ENCODE results near the gene S100A3. TPM values are rescaled to one million over a fixed set of nuclear protein-coding genes. Genes with fewer than 3 reads are reported as not detected.
A peak's percentile ranks its signal among the peaks of the same experiment; 100 is the strongest.

The S100A3 gene
- total RNA-seq, 1 donor from 2014 or later = 0.20 TPM

DNA sequence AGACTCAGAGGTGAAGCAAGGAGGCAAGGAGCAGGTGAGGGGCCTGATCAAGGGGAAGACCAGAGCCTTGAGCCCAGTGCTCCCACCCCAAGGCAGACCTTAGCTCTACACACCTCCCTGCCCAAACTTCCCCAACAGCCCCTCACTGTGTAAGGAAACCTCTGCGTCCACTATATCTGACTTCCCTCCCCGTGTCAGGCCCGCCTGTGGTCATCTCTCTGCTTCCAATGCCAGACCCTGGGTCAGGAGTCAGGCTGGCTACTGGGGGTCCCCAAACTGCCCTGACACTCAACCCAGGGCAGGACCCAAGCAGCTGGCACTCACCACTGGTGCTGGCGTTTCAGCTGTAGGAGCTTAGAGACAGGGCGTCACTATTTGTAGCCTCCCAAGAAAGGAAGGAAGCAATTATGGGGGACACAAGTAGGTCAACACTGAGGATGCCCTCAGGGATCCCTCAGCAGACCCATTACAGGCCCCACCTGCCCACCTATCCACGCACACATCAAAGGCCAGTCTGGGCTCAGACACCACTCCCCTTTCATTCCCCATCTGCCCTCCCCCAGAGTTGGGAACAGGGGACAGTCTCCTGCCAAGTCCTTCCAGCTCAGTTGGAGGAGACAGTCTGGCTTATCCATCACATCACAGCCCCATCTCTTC lies 811 bp upstream of the S100A3 start:
- DNase-seq (ENCODE audit: low read depth in 2 of 2) = no peak

DNA sequence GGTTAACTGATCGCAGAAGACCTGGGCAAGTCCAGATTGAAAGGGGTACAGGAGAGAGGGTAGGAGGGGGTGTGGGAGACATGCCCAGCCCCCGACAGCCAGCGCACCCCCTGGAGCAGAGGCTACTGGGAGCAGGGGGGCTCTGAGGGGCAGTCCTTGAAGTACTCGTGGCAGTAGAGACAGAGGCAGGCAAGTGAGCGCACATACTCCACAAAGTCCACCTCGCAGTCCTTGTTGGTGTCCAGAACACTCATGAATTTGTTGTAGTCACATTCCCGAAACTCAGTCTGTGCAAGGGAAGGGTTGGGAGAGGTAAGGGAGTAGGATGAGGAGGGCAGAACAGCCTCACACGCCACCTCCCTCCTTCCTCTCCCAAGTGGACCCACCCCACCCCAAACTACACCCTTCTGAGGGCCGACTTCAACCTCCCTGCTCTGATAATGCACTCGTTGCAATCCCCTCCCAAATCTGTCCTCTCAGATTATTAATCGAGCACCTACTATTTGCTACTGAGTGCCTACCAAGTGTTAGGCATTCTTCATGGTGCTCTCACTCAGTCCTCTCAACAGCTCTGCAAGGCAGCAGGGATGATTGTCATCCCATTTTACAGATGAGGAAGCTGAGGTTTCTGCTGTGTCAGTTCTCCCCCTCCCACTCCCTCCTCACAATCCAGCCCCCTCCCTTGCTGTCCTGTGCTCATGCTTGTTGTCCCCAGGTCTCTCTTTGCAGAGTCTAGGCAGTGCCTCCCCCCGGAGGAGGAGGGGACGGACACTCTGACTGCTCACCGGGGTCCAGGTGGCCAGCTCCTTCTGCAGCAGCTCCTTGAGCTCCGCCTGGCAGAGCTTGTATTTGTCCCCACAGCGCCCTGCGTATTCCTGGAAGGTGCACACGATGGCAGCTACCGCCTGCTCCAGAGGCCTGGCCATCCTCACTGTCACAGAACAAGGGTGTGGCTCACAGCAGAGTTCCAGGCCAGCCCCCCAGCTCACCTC lies 1.2 kb downstream of the S100A3 start:
- no peak for DNase-seq (ENCODE audit: low read depth in 2 of 2)

DNA sequence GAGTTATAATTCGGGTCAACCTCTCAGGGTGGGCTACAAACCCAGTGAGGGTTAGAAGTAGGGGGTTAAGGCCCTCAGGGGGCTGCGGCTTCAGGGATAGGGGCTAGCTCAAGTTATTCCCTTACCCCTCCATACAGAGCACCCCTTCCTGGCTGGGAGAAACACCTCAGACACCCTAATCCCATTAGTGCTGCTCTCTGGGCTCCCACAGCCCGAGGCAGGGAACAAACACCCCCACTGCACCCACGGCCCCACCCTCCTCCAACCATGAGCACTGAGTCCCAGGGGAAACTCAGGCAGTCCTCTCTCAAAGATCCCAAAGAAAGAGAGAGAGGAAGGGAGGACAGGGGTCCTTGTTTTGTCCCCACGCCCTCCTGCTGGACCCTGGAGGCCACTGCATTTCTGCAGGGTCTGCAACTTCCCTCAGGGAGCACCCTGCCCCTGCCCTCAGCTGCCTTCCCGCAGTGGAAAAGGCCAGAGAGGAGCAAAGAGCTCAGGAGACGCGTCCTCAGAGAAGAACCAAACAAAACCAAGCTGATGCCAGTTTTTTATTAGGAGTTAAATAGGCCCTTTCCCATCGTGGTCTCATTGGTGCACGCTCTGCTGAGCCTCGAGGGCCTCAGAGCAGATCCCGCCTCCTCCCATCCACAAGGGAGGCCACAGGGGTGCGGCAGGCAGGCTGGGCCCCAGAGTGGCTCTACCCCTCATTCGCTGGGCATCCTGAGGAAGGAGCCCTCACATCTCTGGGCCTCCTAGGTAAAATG lies 2.1 kb downstream of the S100A3 start:
- DNase-seq (ENCODE audit: low read depth in 2 of 2) = no peak

DNA sequence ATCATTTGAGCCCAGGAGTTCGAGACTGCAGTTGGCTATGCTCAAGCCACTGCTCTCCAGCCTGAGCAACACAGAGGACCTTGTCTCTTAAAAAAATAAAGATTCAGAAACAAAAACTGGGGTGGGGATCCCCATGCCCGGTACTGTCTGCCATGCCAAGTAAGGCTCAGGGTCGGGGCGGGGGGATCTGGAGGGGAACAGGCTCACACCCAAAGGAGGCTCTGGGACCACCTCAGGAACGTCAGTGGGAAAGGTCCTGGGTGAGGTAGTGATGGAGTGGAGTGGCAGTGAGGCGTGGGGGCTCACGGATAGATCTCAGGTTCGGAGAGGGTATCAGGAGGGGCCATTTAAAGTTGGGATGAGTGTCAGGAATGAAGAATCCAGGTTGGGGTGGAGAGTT lies 2.7 kb downstream of the S100A3 start:
- no peak for DNase-seq (ENCODE audit: low read depth in 2 of 2)

DNA sequence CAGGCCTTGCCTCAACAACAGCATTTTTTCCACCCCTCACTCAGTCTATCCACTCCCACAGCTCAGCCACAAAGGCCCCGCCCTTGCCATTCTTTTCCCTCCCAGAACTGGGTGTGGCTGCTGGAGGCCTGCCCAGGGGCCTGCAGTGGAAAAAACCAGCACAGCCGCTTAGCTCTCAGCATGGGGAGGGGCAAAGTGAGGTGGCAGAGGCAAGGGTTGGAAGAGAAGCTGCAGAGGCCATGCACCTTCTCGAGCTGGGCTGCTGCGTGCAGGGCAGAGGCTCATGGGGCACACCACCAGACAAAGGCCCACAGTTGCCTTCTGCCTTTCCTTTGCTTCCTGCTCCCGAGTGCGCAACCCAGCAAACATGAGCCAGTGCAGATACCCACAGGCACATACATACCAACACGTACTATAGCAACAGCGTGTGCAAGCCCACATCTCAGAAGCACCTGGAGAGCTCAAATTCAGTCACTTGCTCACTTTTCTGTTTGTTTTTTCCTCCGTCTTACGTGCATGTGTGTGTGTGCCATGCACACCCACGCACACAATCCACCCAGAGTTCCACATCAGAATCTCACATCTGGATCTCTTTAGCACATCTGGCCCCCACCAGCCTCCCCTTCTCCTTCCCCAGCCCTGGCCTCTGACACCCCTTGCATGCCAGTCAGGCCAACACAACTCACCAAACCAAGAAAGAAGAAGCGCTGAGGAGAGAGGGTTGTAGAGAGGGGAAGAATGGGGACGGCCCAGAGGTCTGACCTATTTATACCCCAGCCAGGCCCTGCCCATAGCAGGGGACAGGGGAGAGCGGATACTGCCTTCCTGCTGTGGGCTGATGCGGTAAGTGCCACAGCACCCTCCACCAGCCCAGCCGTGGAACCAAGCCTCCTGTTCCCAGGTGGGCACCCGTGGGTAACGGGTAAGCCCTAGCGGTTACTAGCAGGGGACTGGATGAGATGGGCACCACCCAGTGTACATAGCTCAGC lies 3.7 kb downstream of the S100A3 start, which contains the start of gene S100A4:
Gene S100A4, minus strand, starts transcription at position 740 of the 989 bp plus-strand sequence. CDS start 1,012 bp downstream, outside the sequence.
- DNase-seq (ENCODE audit: low read depth in 2 of 2) = peak; percentile 70 to 94

DNA sequence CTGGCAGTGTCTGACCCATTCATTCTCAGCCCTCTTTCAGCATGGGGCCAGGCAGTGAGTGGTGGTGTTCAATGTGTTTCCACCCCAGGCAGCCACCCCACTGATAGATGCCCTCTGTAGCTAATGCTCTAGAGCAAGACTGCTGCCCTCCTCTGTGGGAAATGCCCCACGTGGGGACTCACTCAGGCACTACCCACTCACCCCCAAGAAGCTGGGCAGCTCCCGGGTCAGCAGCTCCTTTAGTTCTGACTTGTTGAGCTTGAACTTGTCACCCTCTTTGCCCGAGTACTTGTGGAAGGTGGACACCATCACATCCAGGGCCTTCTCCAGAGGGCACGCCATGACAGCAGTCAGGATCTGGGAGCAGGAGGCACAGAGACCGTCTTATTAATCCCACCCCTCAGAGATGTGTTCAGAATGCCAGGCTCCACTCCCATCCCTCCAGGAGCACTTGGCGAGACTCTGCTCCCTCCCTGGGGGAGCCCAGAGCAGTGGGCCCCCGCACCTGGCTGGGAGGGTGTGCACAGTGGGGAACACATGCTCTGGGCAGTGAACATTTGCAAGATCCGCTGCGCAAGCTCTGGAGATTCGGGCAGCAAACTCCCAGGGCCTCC lies 4.5 kb downstream of the S100A3 start:
- no peak for DNase-seq (ENCODE audit: low read depth in 2 of 2)

DNA sequence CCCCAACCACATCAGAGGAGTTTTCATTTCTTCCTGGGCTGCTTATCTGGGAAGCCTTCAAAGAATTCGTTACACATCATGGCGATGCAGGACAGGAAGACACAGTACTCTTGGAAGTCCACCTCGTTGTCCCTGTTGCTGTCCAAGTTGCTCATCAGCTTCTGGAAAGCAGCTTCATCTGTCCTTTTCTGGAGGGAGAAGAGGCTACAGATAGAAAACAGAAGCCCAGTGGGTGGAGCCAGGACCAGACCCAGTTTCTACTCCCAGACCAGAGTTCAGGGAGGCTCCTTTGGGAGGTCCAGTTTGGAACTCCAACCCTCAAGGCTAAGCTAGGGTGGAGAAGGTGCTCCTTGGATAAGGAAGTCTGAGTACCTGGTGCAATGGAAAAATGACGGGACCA lies 5.3 kb downstream of the S100A3 start:
- no peak for DNase-seq (ENCODE audit: low read depth in 2 of 2)

DNA sequence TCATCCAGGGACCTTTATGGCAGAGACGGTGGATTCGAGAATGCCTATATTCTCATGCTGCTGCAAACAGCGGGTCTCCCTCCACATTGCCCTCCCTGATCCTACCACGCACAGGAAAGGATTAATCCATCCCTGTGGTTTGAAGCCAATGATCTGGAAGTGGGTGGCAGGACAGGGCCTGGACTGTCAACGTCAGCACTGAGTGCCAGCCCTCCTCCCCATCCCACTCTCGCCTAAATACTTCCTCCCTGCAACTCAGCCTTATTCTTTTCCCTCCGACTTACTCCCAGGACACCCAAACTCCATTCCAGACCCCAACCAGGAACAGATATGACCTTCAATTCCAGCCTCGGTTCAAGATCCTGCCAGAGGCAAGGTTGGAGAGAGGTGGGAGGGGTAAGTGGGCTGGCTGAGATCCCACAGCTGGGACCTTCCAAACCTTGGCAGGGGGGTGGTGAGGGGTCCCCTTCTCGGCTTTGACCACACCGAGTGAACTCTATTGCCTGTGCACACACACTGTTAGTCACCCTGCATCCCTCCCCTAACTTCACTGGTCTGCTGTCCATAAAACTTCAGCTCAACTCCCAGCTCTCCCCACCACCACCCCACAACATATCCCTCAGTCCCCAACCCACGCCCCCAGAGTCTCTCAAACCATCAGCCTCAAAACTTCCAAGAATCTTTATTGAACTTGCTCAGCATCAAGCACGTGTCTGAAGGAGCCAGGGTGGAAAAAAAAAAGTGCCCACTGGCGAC lies 5.9 kb downstream of the S100A3 start:
- no peak for DNase-seq (ENCODE audit: low read depth in 2 of 2)

DNA sequence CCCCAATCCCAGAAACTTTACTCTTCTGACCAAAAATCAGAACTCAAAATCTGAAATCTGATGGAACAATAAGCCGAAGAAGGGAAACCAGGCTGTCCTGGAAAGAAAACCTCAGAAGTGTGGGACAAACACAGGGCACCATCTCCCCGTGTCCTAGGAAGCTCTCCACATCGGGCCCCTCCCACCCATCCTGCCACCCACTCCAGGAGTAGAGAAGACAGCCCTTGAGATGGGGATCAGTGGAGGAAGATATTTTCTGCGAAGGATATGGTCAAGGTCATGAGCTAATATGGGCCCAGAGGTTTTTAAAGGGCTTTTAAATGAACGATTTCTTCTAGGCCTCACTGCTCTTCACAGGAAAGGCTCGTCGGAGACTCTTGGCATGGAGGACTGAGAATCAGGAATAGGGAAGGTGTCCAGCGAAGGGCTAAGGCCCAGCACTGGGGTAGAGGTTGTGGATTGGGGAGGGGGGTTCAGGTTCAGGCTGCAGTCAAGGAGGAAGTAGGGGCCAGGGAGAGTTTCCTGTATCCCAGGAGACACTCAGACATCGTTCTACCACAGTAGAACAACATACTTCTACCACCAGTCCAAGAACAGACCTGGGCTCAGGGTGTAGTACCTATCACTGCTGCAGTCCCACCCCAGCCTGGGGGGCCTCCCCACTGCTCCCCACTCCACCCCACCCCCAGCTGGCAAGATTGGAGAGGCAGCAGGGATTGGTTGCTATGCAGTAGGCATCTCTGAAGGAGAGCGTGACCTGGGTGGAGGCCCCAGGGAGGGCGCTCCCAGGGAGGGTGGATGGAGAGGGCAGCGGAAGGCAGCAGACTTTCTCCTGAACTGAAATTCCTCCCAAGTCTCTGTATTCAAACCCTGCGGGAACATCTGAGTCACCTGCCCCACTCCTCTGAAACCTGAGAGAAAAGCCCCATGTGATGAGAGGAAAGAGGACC lies 7.1 kb downstream of the S100A3 start:
- no peak for DNase-seq (ENCODE audit: low read depth in 2 of 2)

DNA sequence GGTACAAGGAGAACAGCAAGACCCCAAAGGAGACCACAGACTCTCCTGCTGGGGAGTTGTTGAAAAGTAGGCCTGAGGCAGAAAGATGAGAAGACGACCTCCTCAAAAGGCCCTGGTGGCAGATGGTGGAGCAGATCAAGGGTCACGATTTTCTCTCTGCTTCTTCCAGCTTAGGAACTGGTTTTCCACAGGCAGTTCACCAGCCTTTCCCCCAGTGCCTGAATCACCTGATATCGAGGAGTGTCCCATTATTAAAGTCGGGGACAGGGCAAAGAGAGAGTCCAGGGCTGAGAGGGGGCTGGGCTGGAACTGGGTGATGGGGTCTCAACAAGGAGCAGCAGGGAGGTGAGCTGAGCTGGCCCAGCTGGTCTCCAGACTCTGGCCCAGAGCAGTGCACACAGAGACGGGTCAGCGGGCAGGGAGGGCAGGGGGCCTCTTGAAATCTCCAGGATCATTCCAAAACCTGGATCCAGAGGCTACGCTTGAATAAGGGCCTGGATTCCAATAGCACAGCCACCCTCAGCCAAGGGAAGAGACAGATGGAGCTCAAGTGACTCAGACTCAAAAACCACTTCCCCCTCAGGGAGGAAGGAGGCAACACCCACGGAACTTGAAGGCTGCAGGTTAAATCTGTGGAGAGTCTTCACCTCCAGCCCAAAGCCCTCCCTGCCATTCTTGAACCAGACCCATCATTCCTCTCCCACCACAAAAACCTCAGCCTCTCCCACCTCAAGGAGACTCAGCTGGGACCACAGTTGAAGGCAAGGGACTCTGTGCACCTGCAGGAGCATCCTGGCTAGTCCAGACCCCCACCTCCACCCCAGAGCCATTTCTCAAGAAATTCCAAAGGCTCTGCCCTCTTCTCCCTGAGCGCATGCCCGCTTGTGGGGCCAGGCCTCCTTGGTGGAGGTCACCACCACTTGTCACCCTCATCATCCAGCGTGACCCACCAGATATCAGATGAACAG lies 8.4 kb downstream of the S100A3 start, which contains the start of gene S100A5:
Gene S100A5, minus strand, starts transcription at position 541 of the 968 bp plus-strand sequence. CDS start 743 bp downstream, outside the sequence.
- no peak for DNase-seq (ENCODE audit: low read depth in 2 of 2)

DNA sequence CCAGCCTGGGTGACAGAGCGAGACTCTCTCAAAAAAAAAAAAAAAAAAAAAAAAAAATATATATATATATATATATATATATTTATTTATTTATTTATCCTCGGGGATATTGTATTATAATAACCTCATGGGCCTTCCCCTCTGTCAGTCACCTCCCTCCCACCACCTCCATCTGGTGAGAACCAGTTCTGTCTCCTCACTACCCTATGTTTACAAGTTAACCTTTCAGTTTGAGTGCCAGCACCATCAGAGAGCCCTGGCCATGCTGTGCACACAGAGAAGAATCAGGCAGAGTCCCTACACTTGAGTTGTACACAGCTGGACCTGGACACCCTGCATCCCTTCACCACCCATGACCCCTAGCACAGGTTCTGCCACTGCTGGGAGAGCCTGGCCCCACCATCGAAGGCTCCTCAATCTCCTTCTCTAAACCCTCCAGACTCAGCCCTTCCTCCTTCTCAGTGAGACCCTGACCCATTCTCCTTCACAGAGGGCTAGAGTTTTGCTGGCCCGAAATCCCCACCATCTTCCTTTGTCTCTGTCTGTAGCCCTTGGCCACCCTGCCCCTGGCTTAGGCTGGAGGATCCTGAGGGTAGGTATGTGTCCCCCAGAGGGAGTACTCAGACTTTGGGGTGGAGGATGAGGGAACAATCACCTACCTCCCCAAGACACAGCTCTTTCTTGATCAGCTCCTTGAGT lies 9.5 kb downstream of the S100A3 start:
- DNase-seq (ENCODE audit: low read depth in 2 of 2) = no peak

DNA sequence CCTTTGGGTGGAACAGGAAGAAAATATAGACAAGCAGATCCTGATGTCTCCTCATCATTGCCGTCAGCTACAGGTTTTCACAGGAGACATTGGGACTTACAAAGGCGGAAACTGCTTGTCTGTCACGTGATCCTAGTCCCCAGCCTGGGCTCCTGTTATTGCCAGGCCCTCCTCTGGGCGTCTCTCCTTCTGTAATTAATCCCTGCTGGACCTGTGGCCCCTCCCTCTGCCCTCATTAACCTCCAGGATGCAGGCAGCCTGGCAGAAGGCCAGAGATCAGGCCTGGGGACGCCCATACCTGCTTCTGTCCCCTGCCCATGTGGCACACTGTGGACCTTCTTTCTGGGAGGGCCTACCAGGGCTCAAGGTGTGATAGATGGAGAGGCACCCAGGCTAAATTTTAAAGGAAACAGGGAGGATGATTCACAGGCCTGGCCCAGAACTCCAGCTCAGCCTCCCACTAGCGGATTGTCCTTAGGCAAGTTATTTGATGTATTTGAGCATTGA lies 10.7 kb downstream of the S100A3 start:
- DNase-seq (ENCODE audit: low read depth in 2 of 2) = peak in 1 of 2 donors; percentile 44

DNA sequence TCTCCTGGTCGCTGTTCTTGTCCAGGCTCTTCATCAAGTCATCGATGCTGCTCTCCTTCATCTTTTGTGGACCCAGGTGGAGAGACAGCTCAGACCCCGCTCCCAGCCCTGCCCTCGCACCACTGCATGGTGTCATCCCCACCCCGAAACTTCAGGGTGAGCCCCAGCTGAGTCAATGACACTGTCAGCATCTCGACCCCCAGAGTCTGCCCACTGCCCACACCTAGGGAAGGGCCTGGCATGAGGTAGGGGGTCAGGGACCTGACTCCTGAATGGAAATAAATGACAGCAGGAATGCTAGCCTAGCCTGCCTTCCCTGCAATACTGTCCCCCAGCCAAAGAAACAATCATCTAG lies 11.7 kb downstream of the S100A3 start:
- DNase-seq (ENCODE audit: low read depth in 2 of 2) = no peak

DNA sequence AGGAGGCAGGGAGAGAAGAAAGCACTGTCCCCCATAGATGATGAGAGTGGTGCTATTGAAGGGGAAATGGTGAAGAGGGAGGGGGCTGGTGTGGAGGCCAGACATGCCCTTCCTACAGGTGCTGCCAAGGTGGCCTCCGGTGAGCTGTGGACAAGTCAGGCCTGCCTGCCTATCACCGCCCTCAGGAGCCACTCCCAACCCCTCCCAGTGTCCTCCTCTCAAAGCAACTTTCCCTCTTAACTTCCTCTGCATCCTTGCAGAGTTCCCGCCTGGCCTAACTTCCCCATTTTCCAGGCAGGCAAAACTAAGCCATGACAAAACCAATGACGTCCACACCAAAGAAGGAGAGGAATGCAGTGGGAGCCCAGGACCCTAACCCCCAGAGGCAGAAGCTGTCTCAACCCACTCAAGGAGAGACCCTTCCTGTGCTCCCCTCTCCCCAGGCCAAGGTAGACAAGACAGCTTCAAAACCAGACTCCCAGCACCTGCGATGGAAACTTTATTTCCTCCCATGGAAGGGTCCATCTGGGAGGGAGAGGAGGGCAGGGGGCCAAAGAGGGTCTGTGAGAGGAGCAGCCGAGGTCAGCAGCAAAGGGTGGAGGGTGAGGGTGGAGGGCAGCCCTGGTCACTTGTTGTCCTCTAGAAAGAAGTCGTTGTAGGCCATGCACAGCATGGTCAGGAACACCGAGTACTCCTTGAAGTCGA lies 12.2 kb downstream of the S100A3 start:
- no peak for DNase-seq (ENCODE audit: low read depth in 2 of 2)

DNA sequence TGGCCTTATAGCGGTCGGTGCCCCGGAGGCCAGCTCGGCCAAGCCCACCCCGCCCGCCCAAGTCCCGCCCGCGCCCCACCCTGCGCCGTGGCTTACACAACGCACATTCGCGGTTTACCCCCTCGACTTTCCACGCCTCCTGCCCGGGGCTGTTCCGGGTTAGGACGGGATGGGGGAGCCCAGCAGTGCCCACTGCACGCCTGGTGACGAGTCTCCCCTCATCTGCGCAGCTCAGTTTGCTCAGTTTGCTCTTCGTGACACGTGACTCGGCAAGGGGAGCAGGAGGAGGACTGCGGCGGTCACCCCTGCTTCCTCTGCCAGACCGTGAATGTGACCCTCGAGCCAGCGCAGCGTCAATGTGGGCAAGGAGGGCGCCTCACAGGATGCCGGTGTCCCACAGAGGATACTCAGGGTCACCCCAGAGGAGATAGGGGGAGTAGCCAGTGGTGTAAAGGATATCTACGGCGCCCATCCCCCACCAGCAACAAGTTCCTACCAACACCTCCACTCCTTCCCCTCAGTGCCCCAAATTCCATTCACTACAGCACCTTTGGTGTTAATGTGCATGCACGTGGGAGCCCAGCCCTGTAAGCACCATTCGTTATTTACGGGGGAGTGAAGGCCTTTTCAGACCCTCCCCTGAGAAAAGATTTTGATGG lies 12.9 kb downstream of the S100A3 start:
- DNase-seq (ENCODE audit: low read depth in 2 of 2) = peak; percentile 72 to 80

Measured in lung microvascular endothelial cell (primary cell).